Measurements from ENCODE around the gene SRL. TPM values are rescaled to one million over a fixed set of nuclear protein-coding genes. Genes with fewer than 3 reads are reported as not detected.

The SRL gene
- total RNA-seq, 1 experiment from 2014 or later, result 0.11 TPM

- TF ChIP-seq CDX4 (CRISPR knock-in tag; IDR thresholded peaks at IDR 0.05; ENCODE audit: borderline replicate concordance), result no peak
- no peak for TF ChIP-seq ZNF281 (CRISPR knock-in tag; IDR thresholded peaks at IDR 0.05)
- TF ChIP-seq GTF2I (CRISPR knock-in tag; conservative IDR thresholded peaks at IDR 0.05), result no peak
- TF ChIP-seq EMX1 (CRISPR knock-in tag; IDR thresholded peaks at IDR 0.05), result no peak
- no peak for TF ChIP-seq ZMAT4 (CRISPR knock-in tag; IDR thresholded peaks at IDR 0.05)
- no peak for TF ChIP-seq ZBTB21 (CRISPR knock-in tag; IDR thresholded peaks at IDR 0.05; ENCODE audit: borderline replicate concordance)
- TF ChIP-seq TP53 (CRISPR knock-in tag; IDR thresholded peaks at IDR 0.05), result no peak
- TF ChIP-seq HMGA2 (CRISPR knock-in tag; IDR thresholded peaks at IDR 0.05), result no peak
- TF ChIP-seq PRRX2 (CRISPR knock-in tag; IDR thresholded peaks at IDR 0.05), result no peak
- no peak for TF ChIP-seq TCF7 (CRISPR knock-in tag; IDR thresholded peaks at IDR 0.05; ENCODE audit: low read depth)
- TF ChIP-seq USF2 (CRISPR knock-in tag; IDR thresholded peaks at IDR 0.05), result no peak
- no peak for TF ChIP-seq ERG (CRISPR knock-in tag; IDR thresholded peaks at IDR 0.05)
- TF ChIP-seq SP1 (CRISPR knock-in tag; conservative IDR thresholded peaks at IDR 0.05), result peak; percentile 49; the same call in 1 of the 2 replicates
- no peak for TF ChIP-seq ZNF532 (CRISPR knock-in tag; IDR thresholded peaks at IDR 0.05; ENCODE audit: borderline replicate concordance)
- TF ChIP-seq CTCF (IDR thresholded peaks at IDR 0.05), result peak; percentile 95
- no peak for TF ChIP-seq NR3C1 (CRISPR knock-in tag; conservative IDR thresholded peaks at IDR 0.05; ENCODE audit: low read depth)
- no peak for TF ChIP-seq ZNF423 (CRISPR knock-in tag; IDR thresholded peaks at IDR 0.05)
- TF ChIP-seq ATF1 (CRISPR knock-in tag; IDR thresholded peaks at IDR 0.05), result no peak
- TF ChIP-seq E2F5 (CRISPR knock-in tag; IDR thresholded peaks at IDR 0.05), result 0 out of 2 replicates have a peak, but pooled peaks have one; percentile 38
- TF ChIP-seq ZNF219 (CRISPR knock-in tag; IDR thresholded peaks at IDR 0.05; ENCODE audit: borderline replicate concordance), result no peak
- no peak for TF ChIP-seq ZNF263 (CRISPR knock-in tag; IDR thresholded peaks at IDR 0.05; ENCODE audit: low read depth)
- TF ChIP-seq ZNF138 (CRISPR knock-in tag; conservative IDR thresholded peaks at IDR 0.05), result no peak
- no peak for TF ChIP-seq FOXP4 (CRISPR knock-in tag; IDR thresholded peaks at IDR 0.05)
- TF ChIP-seq NR2C2 (CRISPR knock-in tag; IDR thresholded peaks at IDR 0.05), result no peak
These were observed 46.5 kb upstream of the SRL start (continued) for GRCh38 chr16:4288148-4288921.
